GM19043 (cell line): Measurements from ENCODE around the gene NOD2.

Source experiments
- ATAC-seq: cut with Tn5 transposase; IDR thresholded peaks from one replicate; pipeline ENCODE4 v1.9.1; 2021; ENCODE audit warnings: low read depth; ENCODE audit not compliant: unreplicated experiment

NOD2 gene

DNA sequence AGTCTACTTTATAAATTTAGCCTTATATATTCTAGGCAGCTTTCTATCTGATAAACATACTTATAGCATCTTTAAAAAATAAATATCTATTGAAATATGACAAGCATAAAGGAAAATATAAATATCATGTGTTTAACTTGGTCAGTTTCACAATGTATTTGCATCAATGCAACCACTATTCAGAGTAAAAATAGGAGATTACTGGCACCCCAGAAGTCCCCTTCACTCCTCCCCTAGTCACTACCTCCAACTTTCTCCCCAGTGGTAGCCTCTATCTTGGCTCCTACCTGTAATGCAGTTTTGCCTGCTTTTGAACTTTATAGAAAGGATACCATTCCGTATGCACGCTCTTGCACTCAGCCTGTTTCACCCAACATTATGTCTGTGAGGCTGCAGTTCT is 3.2 kb upstream of the NOD2 start:
- no peak for ATAC-seq

DNA sequence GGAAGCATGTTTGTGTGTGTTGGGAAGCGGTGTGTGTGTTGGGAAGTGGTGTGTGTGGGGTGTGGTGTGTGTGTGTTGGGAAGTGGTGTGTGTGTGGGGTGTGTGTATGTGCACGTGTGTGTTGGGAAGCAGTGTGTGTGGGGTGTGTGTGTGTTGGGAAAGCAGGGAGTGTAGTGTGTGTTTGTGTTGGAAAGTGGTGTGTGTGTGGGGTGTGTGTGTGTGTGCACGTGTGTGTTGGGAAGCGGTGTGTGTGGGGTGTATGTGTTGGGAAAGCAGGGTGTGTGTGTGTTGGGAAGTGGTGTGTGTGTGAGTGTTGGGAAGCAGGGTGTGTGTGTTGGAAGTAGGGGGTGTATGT is 785 bp upstream of the NOD2 start:
- no peak for ATAC-seq

DNA sequence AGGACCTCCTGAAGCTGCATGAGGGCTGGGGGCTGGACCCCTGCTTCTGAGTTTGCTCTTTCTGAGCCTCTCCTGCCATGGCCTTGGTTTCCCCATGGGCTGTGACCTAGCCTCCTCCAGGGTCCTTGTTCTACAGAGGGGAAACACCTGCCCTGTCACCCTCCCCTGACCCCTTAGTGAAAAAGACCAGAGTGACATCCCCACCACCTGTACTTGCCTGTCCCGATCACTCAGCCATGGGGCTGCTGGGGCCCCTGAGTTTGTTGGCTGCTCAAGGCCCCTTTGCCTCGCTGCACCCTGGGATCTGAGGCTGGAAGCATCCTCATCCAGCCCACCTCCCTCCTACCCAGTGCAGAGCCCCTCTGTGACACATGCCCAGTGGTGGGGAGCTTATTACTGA is 800 bp downstream of the NOD2 start:
- no peak for ATAC-seq

DNA sequence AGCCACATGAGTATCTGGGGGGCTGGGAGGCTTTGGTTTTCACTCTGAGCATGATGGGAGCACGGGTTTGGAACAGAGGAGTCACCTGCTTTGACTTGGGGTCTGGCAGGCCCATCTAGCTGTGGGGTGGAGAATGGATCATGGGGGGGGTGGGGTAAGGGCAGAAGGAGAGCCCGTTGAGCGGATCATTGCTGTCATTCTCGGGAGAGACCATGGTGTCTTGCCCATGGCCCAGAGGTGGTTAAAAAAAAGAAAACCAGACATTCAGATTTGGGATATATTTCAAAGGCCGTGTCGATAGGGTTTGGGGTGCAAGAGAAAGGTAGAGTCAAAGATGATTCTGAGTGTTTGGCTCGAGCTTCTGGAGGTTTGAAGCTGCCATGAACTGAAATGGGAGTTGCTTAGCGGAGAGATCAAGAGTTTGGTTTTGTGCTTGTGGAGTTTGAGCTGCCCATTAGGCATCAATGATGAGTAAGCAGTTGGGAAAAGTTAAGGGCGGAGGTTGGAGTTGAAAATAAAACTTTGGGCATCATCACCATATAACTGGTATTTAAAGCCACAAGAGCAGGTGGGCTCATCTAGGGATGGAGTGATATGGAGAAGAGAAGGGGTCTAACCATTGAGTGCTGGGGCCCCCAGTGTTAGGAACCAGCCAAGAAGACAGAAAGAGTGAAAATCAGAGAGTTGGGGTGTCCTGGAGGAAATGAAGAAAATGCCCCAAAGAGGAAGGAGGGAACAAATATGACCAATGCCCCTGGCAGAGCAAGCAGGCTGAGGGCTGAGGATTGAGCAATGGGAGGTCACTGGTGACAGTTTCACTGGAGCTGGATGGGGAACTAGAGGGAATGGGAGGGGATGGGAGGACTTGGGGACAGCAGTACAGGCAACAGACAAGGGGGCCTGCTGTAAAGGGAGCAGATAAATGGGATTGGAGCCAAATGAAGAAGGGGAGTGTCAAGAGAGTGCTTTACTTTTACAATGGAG is 1.9 kb downstream of the NOD2 start:
- no peak for ATAC-seq

DNA sequence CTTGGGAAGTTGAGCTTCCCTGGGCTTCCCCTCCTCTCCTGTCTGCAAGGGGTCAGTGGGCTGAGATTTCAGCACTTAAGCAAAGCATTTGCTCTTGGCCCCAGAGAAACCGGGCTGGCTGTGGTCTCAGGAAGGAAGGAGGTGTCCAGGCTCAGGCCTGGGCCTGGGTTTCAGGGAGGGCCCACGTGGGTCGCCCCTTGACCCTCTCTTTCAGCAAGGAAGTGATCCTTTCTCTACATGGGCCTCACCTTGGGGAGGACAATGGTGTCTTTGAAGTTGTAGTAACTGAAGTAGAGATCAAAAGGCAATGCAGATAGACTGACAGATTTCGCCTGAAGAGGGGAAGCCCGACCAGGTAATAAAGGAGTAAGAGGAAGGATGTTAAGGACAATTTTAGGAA is 2.7 kb downstream of the NOD2 start:
- ATAC-seq: peak; percentile 36

DNA sequence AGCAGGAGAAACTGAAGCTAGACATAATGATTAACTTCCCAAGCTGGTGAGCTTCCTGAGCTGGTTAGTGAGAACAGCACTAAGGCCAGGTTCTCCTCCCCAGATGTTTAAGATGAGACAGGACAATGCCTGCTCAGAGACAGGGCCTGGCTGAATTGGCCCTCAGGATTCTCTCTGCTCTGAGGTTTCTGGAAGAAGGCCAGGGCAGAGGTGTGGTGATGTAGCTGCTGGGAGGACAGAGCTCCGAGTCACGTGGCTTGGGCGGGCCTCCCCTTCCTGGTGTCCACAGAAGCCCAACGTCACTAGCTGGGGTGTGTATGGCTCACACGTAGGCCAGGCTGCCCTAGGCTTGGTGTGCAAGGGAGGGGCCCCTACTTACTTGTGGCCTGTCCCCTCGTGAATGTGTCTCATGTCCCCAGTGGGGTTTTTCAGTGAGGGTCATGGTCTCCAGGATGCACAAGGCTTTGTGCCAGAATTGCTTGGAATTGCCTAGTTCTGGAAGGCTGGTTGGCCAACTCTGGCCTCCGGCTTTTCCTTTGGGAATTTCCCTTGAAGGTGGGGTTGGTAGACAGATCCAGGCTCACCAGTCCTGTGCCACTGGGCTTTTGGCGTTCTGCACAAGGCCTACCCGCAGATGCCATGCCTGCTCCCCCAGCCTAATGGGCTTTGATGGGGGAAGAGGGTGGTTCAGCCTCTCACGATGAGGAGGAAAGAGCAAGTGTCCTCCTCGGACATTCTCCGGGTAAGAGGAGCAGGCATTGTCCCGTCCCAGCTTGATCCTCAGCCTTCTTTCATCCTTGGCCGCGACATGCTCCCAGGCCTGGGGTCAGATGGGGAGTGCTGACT is 3.4 kb downstream of the NOD2 start:
- ATAC-seq: peak; percentile 59

DNA sequence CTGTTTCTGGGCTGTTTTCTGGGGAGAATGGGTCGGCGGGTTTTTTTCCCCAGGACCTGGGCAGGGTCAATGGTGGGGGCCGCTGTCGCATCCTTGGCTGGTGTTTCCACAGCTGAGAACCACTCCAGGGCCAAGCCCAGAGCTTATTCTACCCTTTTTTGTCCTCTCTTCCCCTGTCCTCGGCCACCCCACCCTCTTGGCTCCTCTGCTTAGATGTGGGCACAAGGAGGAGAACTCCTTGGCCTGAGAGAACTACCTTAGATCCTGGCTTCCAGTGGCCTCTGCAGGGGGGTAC is 4.0 kb downstream of the NOD2 start:
- ATAC-seq: no peak

DNA sequence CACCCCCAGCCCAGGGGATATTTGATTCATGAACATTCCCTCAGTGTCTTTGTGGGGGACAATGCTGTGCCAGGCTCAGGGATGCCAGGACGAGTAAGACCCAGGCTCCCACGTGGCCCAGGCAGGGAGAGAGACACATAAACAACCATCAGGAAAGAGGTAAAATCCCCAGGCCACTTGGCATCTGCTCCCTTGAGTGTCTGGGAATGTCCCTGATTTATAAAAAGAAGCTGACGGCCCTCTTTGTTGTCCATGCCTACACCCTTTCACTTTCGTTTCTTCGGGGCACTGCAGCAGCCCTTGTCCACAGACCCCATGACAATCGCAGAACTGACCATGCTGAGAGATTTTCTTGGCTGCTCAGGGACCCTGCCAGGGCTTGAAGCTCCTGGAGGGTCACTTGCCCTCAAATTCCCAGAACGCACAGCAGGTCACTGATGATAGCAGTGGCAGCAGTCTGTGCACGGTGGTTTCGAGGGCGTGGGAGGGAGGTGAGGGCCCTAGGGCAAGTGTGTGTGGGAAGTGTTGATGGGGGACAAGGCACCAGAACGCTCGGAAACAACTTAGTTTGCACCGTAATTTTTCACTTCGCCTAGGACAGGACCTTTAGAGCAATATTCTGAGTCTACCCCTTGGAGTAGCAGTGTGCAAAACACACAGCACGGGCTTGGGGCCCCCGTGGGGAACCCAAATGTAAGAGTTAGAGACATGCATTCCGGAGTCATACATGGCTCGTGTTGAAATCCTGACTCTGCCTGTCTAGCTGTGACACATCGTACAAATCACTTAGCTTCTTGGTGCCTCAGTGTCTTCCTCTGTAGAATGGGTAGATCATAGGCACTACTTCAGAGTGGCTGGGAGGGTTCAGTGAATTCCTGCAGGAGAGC is 4.7 kb downstream of the NOD2 start:
- ATAC-seq: no peak

DNA sequence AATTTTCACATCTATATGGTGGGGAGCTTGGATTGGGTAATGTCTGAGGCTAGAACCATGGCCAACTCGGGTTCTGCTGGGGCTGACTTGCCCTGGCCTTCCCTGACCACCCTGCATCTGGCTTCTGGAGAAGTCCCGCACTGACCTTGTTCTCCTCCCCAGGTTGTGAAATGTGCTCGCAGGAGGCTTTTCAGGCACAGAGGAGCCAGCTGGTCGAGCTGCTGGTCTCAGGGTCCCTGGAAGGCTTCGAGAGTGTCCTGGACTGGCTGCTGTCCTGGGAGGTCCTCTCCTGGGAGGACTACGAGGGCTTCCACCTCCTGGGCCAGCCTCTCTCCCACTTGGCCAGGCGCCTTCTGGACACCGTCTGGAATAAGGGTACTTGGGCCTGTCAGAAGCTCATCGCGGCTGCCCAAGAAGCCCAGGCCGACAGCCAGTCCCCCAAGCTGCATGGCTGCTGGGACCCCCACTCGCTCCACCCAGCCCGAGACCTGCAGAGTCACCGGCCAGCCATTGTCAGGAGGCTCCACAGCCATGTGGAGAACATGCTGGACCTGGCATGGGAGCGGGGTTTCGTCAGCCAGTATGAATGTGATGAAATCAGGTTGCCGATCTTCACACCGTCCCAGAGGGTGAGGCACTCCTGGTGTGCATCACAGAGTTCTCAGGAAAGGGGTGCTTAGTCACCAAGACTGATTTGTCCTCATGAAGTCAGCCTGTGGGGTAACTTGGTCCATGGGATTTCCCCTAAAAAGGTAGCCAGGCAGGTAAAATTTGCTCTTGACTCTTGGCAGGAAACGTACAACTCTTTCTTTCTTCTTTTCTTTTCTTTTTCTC is 6.1 kb downstream of the NOD2 start:
- no peak for ATAC-seq

DNA sequence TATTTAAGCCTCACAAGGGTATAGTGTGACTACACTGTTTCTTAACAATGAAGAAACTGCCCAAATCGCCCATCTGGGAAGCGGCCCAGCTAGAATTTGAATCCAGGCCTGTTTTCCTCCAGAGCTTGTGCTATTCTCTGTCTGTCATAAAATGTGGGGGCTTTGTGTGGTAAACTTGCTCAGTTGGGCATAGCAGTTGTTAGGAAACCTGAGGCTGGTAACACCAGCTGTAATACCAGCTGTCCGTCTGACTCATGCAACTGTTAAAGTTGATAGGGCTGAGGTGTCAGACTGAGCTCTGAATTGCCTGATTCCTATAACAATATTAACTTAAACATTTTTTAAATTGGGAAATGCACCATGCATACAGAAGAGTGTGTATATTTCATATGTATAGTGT is 9.3 kb downstream of the NOD2 start:
- ATAC-seq: no peak

DNA sequence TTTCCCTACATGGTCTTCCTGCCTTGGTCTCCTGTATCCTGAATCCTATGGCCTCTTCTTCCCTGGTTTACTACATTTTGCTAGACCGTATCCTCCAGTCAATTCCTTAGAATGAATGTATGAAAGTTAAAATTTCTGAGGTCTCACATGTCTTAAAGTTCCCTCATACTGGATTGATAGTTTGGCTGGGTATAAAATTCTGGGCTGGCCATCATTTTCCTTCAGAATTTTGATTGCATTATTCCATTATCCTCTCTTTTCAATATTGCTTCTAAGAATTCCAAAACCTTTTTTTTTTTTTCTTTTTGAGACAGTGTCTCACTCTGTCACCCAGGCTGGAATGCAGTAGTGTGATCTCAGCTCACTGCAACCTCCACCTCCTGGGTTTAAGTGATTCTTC is 10.8 kb downstream of the NOD2 start:
- ATAC-seq: no peak

DNA sequence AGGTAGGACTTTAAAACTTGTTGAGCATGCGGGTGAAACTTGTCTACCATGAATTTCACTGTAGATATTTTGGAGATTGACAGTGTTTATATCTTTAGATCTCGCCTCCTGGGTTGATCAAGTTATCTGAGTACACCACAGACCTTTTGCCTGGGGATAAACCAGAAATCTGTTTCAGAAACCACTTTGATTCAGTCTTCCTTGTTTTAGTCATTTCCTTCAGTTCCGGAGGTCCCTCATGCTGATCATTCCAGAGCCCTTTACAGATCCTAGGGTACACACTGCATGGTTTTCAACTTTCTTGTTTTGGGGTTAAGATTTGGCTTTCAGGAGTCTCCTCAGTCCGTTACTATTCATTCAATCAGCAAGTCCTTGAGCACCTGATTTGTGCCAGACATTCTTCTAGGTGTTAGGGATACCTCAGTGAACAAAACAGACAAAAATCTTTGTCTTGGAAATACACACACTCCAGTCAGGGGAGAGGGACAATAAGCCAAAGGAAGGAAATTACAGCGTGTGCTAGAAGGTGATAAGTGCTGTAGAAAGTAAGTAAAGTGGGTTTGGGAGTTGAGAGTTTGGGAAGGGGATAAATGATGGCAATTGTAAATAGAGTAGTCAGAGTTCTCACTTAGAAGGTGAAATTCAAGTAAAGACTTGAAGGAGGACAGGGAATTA is 12.2 kb downstream of the NOD2 start:
- ATAC-seq: no peak

DNA sequence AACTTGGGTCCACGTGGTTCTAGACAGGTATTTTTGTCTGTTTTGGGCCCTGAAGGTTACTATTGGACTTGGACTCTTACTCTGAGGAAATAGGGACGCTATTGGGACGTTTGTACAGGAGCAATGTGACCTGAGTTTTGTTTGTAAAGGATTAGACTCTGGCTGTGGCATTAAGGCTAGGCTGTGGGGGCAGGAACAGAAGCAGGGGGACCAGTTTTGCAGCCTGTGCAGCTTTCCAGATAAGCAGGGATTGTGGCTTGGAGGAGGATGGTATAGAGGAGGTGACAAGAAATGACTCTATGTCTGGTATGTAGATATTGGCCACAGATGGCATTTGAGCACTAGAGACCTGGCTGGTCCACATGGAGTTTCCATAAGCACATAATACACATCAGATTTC is 12.8 kb downstream of the NOD2 start:
- ATAC-seq: no peak

DNA sequence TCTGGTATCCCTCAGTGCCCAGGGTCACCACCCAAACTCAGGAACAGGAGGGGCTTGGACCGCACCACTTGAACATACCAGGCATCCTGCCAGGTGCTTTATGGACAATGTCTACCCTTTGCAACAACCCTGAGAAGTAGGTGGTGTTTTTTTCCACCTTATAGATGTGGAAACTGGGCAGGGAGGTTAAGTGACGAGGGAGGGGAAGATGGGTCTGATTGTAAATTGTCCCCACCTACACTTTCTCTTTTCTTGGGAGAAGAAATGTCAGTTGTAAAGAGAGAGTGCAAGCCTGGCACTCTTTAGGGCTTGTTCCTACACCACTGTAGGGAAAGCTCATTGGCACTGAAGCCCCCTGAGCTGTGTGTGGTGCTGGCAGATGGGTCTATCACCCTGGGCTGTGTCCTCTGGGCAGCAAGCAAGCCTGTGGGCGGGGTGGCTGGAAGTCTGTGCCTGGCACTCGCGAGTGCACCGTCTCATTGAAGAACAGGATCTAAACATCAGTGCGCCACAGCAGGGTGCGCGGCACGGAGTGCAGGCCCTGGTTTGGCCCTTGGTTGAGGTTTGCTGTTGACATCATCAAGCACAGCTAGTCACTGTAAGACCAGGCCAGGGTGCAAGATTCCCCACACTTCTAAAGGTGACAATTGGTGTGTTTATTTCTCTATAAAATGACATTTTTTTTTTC is 15.1 kb downstream of the NOD2 start:
- no peak for ATAC-seq

DNA sequence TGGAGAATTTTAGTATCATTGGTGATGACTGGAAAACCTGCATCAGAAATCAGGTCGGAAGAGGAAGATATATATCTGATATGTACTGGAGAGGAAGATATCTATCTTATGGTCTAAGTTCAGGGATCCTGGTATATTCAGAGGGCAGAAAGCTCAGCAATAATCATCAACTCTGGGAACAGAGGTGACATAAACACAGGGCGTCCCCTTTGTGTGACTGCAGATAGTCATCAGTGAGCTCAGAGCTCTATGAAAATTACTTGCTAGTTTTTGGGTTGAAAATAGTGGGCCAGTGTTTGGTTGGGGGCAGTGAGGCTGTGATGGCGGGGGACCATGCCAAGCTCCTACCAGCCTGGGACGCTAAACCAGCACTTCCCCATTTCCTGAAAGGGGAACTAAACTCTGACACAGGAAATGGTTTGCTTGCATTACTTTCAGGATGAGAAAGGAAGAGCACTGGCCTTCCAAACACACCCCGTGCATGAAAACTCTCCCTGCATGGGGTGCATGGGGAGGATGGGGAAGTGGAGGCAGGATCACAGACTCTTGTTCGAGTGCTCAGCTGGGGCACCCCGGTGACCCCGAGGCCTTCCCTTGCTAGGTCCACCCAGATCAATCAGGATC is 15.8 kb downstream of the NOD2 start:
- peak; percentile 60 for ATAC-seq

DNA sequence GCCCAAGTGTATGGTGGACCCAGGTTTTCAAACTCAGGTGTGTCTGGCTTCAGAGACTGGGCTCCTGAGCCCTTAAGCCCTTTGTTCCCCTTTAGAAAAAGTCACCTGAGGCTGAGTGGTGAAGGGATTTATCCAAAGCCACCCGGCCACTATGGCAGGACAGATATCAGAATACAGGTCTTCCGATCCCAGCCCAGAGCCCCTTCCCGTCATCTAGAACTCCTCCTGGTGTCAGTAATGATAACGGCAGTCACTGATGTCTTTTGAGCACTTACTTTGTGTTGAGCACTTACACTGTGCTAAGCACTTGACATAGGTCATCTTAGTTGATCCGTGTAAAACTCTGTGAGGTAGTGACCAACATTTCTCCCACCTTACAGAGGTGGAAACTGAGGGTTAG is 16.6 kb downstream of the NOD2 start:
- ATAC-seq: no peak

DNA sequence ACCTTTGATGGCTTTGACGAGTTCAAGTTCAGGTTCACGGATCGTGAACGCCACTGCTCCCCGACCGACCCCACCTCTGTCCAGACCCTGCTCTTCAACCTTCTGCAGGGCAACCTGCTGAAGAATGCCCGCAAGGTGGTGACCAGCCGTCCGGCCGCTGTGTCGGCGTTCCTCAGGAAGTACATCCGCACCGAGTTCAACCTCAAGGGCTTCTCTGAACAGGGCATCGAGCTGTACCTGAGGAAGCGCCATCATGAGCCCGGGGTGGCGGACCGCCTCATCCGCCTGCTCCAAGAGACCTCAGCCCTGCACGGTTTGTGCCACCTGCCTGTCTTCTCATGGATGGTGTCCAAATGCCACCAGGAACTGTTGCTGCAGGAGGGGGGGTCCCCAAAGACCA is 17.6 kb downstream of the NOD2 start:
- no peak for ATAC-seq

DNA sequence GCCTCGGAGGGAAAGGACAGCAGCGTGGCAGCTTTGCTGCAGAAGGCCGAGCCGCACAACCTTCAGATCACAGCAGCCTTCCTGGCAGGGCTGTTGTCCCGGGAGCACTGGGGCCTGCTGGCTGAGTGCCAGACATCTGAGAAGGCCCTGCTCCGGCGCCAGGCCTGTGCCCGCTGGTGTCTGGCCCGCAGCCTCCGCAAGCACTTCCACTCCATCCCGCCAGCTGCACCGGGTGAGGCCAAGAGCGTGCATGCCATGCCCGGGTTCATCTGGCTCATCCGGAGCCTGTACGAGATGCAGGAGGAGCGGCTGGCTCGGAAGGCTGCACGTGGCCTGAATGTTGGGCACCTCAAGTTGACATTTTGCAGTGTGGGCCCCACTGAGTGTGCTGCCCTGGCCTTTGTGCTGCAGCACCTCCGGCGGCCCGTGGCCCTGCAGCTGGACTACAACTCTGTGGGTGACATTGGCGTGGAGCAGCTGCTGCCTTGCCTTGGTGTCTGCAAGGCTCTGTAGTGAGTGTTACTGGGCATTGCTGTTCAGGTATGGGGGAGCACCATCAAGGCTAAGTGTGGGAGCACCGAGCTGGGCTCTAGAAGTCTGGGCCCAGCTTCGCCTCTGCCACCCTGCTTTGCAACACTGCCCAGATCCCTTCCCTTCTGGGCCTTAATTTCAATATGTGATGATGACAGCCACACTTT is 18.6 kb downstream of the NOD2 start:
- ATAC-seq: no peak
